ENCODE measurements around the gene ASPG.

ASPG gene

DNA sequence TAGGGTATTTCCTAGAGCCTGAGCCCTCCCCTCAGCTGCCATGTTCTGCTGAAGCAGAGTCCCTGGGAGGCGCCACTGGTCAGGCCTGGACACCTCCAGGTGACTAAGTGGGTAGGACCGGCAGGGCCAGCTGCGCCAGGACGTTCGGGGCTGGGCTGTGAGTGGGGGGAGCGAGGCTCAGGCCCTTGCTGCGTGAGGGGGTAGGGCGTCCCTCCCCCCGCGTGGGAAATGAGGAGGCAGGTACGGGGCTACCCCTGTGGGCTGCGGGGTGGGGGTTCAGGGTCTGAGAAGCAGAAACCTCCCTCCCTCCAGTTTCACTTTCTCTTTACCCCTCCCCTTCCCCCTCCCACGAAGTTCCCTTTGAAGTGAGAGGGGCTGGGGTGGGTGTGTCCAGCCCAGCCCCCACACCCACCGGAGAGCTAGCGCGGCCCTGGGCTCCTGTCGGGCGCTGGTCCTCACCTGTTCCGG, 30.8 kb downstream of the ASPG start:
- DNase-seq (ENCODE audit: low spot score): no peak

DNA sequence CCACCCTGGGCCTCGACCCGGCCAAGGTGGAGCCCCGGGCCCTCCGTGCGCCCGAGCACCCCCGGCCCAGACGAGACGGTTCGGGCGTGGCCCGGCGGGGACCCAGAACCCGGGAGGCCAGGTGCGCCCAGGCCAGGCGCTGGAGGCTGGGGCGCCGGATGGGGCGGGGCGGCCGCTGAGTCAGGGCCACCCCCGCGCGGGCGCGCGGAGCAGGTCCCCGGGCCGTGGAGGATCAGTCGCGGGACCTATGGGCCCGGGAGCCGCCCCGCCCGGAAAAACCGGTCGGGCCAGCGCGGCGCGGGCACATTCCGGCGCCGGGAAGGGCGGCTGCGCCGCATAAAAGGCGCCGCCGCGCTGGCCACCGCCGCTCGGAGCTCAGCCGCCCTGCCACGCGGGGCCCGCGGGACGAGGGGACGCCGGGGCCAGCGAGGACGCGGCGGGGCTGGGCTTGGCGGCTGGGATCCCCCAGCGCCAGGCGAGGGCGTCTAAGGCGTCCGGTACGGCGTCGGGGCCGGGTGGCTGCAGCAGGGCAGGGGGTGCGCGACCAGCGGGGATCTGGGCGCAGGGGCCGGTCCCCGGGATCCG, 31.3 kb downstream of the ASPG start:
- DNase-seq (ENCODE audit: low spot score): no peak

DNA sequence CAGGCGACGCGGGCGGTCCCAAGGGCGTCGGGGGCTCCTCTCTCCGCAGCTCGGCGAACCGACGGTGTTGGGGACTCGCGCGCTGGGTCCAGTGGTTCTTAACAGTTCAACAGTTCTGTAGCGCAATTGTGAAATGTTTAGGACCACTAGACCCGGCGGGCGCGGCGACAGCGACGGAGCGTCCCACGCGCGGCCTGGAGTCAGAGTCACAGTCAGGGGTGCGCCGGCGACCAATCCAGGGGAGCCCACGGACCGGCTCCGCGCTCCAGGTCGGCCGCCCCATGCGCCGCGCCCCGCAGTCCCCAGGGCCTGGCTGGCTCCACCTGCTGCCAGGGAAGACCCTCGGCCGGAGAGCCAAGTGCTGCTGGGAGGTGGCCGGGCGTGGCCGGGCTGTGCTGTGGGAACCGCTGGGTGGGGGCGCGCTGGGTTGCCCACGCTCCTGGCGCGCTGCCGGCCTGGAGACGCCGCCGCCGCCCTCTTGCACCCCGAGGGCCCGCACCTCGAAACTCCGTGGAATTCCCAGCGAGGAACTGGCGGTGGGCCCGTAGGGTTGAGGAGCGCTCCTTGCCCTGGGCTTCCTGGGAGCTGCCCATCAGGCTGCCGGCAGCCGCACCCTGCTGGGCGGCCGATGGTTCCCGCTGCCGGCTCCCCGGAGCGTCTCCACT, 32.0 kb downstream of the ASPG start:
- no peak for DNase-seq (ENCODE audit: low spot score)

DNA sequence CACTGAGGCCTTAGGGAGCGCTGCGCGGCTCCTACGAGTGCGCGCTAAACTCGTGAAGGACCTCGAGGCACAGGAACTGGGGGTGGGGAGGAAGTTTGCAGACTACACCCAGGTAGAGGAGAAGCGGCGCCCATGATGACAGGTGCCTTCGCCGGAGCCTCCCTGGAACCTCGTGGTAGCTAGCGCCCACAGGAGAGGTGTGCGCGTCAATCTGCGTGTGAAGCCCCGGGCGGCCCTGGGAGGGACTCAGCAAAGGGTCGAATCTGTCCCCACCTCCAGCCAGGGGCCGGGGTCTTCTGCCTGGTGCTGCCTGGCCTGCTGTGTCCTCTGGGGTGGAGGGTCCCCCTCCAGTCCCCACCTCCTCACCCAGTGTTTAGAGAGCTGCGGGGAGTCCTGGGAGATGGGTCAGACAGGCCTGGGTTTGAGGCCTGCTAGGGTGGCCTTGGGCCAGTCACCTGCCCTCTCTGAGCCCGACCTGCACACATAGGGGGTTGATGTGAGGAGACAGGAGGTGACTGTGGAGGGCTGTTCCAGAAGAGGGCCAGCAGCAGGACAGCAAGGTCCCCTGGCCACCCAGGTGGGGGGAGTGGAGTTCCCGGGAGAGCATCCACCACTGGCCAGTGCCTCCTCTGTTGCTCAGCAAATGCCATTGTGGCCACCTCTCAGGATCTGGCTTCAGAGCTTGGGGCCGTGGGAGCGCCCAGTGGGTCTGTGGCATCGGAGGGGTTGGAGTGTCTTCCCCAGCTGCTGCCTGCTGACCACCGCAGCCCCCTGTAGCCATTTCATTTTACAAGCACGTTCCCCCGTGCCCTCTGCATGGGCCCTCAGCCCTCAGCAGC, 32.7 kb downstream of the ASPG start:
- DNase-seq (ENCODE audit: low spot score): no peak

DNA sequence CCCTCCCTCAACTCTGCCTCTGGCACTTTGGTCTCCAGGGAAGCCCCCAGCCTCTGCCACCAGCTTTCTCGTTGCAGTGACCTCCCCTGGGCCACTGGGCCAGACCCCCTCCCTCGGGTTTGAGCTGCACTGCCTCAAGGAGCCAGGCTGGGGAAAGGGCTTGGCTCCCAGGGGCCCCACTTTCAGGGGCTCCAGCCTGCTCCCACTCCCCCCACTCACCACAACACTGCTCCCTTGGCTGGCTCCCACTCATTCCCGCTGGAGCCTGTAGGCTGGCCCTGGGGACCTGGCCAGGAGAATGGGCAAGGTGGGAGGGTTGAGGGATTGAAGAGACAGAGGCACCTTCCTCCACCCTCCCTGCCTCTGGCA, 33.6 kb downstream of the ASPG start:
- DNase-seq (ENCODE audit: low spot score): no peak

DNA sequence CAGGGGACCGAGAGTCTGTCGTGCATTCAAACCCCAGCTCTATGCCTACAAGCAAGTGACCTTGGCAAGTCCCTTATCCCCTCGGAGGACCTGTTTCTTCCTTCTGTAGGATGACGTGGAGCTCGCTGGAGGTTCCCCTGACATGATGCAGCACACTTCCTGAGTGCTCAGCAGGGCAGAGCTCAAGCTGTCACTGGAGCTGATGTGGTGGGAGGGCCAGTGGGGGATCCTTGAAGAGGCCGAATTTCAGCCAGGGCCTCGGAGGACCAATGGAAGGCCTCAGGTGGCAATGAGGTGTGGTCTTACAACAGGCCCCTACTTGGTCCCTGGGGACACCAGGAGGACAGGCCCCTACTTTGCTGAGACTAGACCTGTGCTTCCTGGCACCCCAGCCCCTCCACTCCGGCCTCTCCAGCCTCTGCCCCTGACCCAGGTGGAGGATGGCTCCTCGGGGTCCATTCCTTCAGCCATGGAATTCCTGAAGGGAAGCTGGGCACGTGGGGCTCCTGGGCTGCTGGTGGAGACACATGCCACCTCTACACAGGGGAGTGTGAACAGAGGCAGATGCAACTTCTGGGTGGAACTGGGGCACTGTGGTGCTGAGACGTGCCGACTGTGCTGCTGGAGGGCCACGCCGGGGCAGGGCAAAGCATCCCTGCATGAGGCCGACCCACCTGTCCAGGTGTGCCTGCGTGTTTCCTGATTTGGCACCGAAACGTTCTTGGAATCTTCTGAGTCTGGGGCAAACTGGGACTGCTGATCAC, 34.2 kb downstream of the ASPG start:
- no peak for DNase-seq (ENCODE audit: low spot score)

DNA sequence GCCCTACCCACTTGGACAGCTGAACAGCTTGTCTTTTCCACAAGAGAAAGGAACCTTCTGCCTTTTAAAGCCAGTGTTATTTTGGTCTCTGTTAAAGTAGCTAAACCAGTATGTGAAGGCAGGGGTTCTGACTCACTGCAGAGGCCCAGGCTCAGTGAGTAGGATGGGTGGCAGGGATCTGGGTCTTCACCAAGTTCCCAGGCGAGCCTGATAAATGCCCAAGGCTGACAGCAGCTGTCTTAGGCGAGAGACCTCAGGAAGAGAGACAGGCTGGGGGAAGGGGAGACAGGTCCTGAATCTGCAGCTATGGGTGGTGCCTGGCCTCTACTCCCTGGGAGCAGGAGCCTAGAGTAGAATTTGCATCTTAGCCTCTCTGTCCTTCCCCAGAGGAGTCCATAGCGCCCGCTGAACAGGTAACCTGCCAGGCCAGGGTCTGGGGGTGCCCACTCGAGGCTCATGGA, 34.8 kb downstream of the ASPG start:
- DNase-seq (ENCODE audit: low spot score): no peak

DNA sequence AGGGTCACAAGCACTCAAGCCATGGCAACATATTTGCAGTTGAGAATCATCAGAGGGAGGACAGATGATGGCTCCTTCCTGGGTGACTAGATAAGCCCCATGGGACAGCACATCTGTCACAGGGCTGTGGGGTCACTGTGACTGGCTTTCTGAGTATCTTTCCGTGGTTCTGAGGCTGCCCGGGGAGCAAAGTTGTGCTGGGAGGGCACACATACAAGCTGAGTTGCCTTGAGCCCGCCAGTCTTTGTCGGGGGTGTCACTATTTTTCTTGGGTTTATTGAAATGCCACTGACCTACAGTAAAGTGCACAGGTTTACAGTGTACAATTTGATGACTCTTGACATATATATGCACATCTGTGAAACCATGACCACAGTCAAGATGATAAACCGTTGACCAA, 35.6 kb downstream of the ASPG start:
- no peak for DNase-seq (ENCODE audit: low spot score)

DNA sequence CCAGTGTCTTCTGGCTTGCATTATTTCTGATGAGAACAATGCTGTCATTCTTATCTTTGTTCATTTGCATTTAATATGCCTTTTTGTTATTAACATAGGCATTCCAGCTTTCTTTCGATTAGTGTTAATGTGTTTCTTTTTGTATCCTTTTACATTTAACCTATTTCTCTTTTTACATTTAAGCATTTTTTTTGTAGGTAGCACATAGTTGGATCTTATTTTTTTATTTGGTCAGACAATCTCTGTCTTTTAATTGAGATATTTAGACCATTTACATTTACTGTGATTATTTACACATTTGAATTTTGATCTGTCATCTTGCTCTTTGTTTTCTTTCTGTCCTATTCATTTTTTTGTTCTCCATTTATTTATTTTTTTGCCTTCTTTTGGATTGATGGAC, 38.4 kb downstream of the ASPG start:
- DNase-seq (ENCODE audit: low spot score): no peak

DNA sequence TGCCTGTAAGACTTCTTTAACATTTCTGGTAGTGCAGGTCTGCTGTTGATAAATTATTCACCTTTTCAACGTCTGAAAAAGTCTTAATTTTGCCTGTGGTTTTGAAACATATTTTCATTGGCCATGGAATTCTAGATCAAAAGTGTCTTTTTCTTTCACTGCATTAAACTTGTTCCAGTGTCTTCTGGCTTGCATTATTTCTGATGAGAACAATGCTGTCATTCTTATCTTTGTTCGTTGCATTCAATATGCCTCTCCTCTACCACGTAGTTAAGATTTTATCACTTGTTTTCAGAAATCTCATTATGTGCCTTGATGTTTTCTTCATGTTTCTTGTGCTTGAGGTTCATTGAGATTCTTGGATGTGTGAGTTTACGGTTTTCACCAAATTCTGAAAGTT, 39.5 kb downstream of the ASPG start:
- DNase-seq (ENCODE audit: low spot score): no peak

DNA sequence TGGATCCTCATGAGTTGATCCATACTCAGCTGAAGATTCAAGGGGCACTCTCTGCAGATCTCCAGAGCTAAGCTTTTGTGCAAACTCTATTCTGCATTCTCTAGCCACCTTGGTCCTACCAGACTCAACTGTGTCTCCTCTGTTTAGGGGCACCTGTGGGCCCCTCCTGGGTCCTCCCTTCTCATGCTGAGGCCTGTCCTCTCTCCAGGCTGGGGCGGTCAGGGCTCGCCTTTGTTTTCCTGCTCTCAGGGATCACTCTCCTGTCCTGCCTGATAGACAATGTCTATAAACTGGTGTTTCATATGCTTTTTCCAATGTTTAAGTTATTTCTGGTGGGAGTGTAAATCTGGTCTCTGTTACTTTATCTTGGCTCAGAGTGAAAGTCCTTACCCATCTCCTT, 41.3 kb downstream of the ASPG start:
- no peak for DNase-seq (ENCODE audit: low spot score)

DNA sequence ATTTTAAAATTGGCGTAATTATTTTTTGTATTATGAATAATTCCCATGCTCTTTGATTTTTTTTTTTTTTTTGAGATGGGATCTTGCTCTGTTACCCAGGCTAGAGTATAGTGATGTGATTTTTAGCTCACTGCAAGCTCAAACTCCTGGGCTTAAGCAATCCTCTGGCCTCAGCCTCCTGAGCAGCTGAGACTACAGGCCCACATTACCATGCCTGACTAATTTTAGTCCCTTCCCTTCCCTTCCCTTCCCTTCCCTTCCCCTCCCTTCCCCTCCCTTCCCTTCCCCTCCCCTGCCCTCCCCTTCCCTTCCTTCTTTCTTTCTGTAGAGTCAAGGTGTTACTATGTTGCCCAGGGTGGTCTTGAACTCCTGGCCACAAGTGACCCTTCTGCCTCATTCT, 43.5 kb downstream of the ASPG start:
- DNase-seq (ENCODE audit: low spot score): no peak

DNA sequence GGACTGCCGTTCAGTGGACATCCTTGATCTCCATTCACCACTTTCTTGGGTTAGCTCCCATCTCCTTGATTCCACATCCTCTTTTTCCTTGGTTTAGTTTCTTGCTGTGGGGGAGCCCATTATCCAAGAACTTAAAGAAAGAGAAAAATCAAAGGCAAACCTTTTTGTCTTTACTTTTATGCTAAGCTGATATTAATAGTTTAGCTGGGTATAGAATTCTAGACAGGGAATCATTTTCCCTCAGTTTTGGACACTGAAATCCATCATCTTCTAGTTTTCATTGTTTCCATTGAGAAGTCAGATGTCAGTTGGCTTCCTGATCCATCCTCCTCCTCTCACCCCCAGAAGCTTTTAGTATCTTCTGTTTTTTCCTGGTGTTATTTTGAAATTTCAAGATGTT, 44.1 kb downstream of the ASPG start:
- no peak for DNase-seq (ENCODE audit: low spot score)

DNA sequence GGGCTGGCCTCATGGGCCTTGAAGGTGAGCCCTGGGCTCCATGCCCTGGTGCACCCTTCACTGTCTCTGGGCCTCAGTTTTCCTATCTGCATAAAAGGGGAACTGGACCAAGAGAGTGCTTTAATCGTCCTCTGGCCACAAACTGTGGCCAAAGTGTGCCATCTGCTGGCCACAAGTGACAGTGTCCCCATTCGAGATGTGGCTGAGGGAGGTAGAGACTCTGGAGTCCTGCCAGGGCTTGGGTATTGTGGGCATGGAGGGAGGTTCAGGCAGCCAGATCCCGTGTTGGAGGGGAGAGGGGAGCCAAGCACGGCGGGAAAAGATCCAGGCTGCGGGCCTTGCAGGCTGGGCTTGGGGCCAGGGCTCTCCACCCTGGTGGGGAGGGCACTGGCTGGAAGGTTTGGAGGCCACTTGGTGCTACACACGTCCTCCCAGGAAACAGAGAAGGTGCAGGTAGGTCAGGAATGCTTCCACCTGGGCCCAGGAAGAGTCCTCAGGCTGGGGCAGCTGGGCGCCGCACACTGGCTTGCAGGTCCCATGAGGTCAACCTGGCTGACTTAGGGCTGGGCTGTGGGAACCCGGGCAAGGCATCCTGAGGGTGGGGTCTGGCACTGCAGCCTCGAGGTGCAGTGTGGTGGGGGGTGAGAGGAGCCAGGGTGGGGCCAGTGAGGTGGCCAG, 45.6 kb downstream of the ASPG start:
- peak; percentile 39 for DNase-seq (ENCODE audit: low spot score)

DNA sequence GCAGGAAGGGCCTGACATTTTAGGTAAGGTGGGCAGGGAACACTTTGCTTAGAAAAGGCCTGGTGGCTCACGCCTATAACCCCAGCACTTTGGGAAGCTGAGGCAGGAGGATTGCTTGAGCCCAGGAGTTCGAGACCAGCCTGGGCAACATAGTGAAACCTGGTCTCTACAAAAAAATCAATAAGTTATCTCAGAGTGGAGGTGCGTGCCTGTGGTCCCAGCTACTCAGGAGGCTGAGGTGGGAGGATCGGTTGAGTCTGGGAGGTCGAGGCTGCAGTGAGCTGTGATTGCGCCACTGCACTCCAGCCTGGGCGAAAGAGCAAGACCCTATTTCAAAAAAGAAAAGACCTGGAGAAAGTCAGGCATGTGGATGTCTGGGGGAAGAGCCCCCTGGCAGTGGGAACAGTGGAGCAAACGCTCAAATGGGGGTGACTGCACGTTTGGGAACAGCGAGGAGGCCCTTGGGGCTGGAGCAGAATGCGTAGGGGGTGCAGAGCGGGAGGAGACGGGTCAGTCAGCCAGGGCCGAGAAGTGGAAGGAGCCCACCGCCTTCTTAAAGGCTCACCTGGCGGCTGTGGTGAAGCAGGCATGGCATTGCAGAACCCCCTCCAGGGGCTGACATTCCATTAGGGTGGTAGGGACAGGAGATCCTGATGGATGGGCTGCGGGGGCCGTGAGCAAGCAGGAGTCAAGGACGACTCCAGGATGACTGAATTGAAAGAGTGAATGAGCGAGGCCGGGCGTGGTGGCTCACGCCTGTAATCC, 46.6 kb downstream of the ASPG start:
- DNase-seq (ENCODE audit: low spot score): no peak

DNA sequence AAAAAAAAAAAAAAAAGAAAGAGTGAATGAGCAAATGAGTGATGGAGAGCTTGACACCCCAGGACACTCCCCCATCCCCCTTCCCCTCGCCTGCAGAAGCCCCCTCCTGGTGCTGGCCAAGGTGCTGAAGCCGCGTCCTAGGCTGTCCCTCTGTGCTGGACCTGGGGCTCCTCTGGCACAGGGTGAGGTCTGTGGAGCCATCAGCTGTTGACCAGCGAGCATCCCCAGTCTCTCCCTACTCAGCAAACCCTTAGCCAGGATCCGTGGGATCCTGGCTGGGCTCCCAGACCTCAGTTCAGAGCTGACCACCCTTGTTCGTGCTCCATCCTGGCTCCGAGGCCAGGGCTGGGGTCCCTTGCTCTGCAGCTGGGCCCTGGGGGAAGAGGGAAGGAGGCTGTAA, 47.5 kb downstream of the ASPG start:
- DNase-seq (ENCODE audit: low spot score): no peak

DNA sequence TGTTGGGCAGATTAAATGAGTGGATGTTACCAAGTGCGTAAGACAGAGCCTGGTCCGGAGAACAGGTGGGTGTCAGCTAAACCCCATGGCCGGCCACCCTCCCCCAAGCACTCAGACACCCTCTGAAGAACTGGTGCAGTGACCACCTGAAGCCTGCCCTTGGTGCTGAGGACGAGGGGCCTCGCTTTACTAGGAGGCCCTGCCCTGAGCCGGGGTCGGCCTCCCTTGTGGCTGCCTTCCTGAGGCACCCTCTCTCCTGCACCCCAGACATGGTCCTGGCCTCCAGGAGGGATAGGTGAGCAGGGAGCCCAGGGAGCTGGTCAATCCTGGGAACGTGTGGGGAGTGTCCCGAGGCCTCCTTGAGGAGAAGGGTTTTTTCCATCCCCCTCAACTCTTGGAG, 48.0 kb downstream of the ASPG start:
- no peak for DNase-seq (ENCODE audit: low spot score)

DNA sequence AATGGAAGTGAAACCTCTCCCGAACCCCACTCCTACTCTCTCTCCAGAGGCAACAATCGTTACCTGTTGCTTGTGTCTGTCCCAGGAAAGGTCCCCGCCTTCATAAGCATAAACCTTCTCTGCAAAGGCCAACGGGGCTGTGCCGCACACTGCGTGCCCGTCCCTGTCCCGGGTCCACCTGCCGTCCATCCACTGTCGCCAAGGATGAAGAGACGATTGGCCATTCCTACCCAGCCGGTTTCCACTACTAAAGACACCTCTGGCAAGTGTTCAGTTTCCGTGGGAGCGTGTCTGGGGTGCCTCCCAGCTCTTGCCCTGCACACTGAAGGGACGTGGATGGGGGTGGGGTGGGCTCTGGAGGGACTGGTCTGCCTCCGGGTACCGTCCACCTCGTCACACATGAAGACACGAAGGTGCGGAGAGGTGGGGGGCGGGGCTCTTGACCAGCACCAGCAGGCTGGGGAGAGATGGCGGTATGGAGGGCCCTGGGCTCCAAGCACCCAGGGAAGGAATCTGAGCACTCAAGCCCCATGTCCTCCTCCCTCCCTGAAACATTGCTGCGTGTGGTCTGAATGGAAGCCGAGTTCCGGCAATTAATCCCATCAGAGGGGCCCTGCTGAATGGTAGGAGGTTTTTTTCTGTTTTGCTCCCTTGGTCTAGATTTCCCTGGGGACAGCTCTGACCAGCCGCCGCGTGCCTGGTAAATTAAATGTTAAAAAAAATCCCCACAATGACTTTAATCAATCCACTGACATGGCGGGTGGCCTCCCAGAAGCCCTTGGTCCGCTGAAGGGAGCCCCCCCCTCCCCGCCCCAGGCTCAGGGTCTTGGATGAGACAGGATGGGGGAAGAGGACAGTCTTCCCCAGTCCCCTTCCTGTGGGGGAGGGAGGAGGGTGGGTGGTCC, 48.8 kb downstream of the ASPG start:
- no peak for DNase-seq (ENCODE audit: low spot score)

DNA sequence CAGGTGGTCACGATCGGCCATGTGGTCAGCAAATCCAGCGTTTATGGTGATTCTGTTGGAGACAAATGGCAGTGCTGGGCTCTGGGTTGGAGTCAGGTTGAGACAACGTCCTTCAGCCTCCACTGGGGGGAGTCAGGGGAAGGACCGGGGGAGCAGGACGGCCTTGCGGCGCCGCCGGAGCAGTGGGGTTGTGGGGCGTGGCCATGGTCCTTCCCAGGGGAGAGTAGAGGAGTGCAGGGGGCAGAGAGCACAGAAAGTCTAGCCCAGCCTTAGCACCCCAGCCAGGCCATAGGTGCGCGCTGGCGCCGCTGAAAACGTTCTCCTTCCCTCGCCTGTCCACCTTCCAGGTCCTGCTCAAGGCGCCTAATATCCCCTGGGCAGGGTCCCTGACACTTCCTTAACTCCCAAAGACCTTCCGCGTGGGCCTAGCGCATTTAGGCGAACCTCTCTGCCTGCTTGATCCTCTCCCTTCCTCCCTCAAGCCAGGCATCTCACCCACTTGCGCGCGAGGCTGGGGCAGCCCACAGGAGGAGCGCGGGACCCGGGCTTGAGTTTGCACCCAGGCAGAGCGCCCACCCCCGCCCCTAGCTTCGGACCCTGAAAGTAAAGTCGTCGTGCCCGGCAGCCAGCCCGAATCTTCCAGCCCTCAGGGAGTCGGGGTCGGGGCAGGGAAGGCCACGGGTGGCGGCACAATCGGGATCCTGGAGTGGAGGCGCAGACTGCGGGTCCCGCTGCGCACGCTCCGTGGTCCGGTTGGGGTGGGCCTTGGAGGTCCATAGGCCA, 49.8 kb downstream of the ASPG start:
- DNase-seq (ENCODE audit: low spot score): no peak
